ENCODE data around the gene CHSY1.

The CHSY1 gene

GRCh38 chr15:101239724-101240136, 12.1 kb downstream of the CHSY1 start:
- TF ChIP-seq CTCF (IDR thresholded peaks at IDR 0.05; ENCODE audit: low read depth, low read length, missing control alignments) = no peak
- in situ Hi-C loops (cut with HindIII; ENCODE audit: low sequenced_read_pairs) = loop anchor here (5.0 to 10.0 kb wide), 2 partner anchors 115 to 147 kb away; no protein-coding TSS in a partner anchor
- DNase-seq (ENCODE audit: low read depth) = no peak
- no peak overlapping the region for H3K4me3 ChIP-seq (ENCODE audit: low read depth, low read length)

DNA sequence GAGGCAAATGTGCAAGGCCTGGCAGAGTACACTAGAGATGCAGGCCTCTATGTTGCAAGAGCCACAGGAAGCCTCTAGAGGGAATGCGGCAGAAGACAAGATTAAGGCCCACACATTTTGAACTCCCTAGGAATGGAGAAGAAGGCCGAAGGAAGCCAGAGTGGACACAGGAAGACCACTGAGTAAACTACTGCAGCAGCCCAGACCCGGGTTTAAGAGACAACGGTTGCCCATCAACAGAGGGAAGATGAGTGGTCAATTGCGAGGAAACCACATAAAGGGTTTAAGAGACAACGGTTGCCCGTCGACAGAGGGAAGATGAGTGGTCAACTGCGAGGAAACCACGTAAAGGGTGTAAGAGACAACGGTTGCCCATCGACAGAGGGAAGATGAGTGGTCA, 14.6 kb downstream of the CHSY1 start:
- in situ Hi-C loops (cut with HindIII; ENCODE audit: low sequenced_read_pairs) = no loop called here
- TF ChIP-seq CTCF (IDR thresholded peaks at IDR 0.05; ENCODE audit: low read depth, low read length, missing control alignments) = no peak
- no peak overlapping the region for H3K4me3 ChIP-seq (ENCODE audit: low read depth, low read length)
- DNase-seq (ENCODE audit: low read depth) = no peak

DNA sequence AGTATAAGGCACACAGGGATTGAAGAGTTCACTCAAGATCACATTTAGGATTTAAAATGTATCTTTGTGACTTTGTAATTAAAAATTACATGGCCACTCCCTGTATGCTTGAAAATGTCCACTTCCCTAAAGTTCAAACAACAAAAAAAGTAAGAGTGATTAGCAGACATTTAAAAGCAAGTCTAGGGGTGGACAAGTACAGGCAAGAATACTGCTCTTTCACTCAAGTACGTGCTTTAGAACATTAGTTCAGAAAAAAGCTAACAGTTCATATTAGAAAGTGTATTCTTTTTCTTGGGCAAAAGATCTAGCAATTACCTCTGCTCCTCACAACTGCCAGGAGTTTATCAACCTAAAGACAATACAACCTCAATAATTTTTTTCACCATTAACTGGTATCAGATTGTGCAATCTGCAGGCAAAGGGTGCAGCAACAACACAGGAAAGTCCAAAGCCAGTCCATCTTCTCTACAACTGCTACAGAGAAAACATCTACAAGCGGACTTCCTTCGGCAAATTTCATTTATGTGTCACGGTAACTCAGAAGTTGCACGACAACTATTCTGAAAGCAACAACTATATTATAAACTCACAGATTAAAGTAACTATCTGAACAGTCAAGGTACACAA, 18.1 kb downstream of the CHSY1 start:
- DNase-seq (ENCODE audit: low read depth) = no peak
- in situ Hi-C loops (cut with HindIII; ENCODE audit: low sequenced_read_pairs) = no loop called here
- H3K4me3 ChIP-seq (ENCODE audit: low read depth, low read length) = no peak overlapping the region
- TF ChIP-seq CTCF (IDR thresholded peaks at IDR 0.05; ENCODE audit: low read depth, low read length, missing control alignments) = no peak

DNA sequence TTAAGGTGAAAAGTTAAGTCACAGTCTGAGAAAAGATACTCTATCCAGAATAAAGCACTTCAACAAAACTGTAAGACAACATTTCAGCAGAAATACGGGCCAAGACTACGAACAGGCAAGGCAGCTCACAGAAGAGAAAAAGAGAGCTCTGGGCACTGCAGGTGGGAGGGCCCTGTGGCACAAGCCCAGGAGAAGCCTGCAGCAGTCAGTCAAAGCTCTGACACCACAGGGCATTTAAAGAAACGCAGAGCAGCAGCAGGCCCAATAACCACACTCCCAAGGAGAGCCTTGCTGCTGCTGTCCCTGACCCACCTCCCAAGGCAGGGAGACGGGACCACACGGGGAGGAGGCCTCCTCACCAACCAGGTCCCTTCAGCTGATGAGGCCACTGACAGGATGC, 19.2 kb downstream of the CHSY1 start:
- H3K4me3 ChIP-seq (ENCODE audit: low read depth, low read length) = no peak overlapping the region
- no peak for DNase-seq (ENCODE audit: low read depth)
- in situ Hi-C loops (cut with HindIII; ENCODE audit: low sequenced_read_pairs) = no loop called here
- no peak for TF ChIP-seq CTCF (IDR thresholded peaks at IDR 0.05; ENCODE audit: low read depth, low read length, missing control alignments)

GRCh38 chr15:101228313-101228712, 23.5 kb downstream of the CHSY1 start:
- DNase-seq (ENCODE audit: low read depth) = no peak
- no peak overlapping the region for H3K4me3 ChIP-seq (ENCODE audit: low read depth, low read length)
- TF ChIP-seq CTCF (IDR thresholded peaks at IDR 0.05; ENCODE audit: low read depth, low read length, missing control alignments) = no peak
- in situ Hi-C loops (cut with HindIII; ENCODE audit: low sequenced_read_pairs) = no loop called here

DNA sequence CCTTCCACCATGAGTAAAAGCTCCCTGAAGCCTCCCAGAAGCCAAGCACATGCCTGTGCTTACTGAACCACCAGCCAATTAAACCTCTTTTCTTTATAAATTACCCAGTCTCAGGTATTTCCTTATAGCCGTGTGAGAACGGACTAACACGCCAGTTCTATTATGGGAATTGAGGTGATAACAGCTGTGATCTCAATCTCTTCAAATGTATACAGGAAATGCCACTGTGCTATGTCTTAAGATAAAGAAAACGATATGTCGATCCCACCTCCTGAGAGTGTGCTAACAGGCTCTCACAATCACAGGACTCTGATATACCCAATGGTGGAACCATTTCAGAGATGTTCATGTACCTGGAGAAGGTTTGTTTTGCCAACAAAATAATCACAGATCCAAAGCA, 26.2 kb downstream of the CHSY1 start:
- H3K4me3 ChIP-seq (ENCODE audit: low read depth, low read length) = no peak overlapping the region
- no peak for TF ChIP-seq CTCF (IDR thresholded peaks at IDR 0.05; ENCODE audit: low read depth, low read length, missing control alignments)
- no peak for DNase-seq (ENCODE audit: low read depth)
- in situ Hi-C loops (cut with HindIII; ENCODE audit: low sequenced_read_pairs) = no loop called here

Data from astrocyte of the cerebellum (primary cell).